Lower leg skin (tissue), 3 donors: ENCODE measurements around the gene GLI3.

Source experiments
- POLR2A ChIP-seq, 2 donors: fragments of 450-650 bp; IDR thresholded peaks; one replicate each; pipeline ENCODE4 v1.6.1; 2016 to 2017; ENCODE audit warnings: antibody characterized with exemption in 2 of 2, mild to moderate bottlenecking in 1 of 2, moderate library complexity in 1 of 2
- TF ChIP-seq, protein P1 (sequence below), 3 donors: fragments of 450-650 bp; IDR thresholded peaks; one replicate each; pipeline ENCODE4 v1.5.1; 2016; ENCODE audit warnings: antibody characterized with exemption in 3 of 3, mild to moderate bottlenecking in 3 of 3, moderate library complexity in 2 of 3

- TF ChIP-seq, protein P1, sequence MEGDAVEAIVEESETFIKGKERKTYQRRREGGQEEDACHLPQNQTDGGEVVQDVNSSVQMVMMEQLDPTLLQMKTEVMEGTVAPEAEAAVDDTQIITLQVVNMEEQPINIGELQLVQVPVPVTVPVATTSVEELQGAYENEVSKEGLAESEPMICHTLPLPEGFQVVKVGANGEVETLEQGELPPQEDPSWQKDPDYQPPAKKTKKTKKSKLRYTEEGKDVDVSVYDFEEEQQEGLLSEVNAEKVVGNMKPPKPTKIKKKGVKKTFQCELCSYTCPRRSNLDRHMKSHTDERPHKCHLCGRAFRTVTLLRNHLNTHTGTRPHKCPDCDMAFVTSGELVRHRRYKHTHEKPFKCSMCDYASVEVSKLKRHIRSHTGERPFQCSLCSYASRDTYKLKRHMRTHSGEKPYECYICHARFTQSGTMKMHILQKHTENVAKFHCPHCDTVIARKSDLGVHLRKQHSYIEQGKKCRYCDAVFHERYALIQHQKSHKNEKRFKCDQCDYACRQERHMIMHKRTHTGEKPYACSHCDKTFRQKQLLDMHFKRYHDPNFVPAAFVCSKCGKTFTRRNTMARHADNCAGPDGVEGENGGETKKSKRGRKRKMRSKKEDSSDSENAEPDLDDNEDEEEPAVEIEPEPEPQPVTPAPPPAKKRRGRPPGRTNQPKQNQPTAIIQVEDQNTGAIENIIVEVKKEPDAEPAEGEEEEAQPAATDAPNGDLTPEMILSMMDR (IDR thresholded peaks at IDR 0.05), result no peak
- TF ChIP-seq POLR2A (IDR thresholded peaks at IDR 0.05), result no peak
These were observed 155.3 kb downstream of the GLI3 start for GRCh38 chr7:42081671-42082070.
